GM21576 (cell line): Measurements from ENCODE around the gene ITGB2.
"Not testable (repeated sequence)": the region's sequence is repeated elsewhere in the genome, so short reads cannot be mapped to it uniquely, and the experiment has no call there.

Source experiments
- ATAC-seq: cut with Tn5 transposase; IDR thresholded peaks from one replicate; pipeline ENCODE4 v1.9.1; 2021; ENCODE audit warnings: mild to moderate bottlenecking, moderate library complexity; ENCODE audit not compliant: unreplicated experiment

Gene ITGB2

GRCh38 chr21:44942566-44942965 is 21.9 kb upstream of the ITGB2 start:
- ATAC-seq = no peak

DNA sequence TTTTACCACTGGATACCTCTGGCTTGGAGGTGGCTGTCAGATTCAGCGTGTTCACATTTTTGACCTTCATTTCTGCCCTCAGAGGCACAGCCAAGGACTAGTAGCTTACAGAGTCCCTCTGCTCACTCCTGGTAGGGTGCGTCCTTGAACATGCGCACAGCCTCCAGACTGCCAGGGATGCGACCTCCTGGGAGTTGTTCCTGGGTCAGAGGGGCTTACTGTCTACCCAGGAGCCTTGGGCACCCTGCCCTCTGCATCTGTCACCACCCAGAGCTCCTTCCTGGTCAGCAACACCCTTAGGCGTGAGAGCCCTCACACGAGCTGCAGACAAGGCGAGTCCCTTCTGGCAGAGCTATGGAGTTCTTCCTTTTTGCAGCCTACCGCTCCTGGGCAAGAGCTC is 20.9 kb upstream of the ITGB2 start:
- ATAC-seq = no peak

DNA sequence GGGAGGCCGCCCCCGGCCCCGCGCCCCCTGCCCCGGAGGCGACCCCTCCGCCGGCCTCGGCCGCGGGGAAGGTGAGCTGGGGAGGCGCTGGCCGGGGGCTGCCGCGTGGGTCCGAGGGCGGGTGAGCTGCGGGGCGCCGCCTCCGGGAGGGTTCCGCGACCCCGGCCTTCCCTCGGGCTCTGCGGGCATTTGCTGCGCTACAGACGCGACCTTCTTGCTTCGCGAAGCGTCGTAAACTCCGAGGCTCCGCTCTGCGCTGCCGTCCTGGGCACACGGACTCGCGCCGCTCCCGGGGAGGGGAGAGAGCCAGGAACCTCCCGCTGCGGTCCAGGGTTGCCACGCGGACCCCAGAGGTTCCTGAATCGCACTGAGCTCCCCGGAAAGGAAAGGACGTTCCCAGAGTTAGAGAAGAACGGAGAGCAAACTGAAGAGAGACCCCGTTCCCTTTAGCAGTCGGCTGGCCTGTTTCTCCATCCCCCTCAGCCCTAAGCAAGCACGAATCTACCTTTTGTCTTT is 19.5 kb upstream of the ITGB2 start:
- ATAC-seq = peak; percentile 19

- ATAC-seq = peak; percentile 59
Measured at GRCh38 chr21:44939532-44940115, 18.9 kb upstream of the ITGB2 start, which contains the start of gene SLX9. Gene SLX9, plus strand, starts transcription at chr21:44940029. Its CDS starts 29 bp downstream, at chr21:44940058.

DNA sequence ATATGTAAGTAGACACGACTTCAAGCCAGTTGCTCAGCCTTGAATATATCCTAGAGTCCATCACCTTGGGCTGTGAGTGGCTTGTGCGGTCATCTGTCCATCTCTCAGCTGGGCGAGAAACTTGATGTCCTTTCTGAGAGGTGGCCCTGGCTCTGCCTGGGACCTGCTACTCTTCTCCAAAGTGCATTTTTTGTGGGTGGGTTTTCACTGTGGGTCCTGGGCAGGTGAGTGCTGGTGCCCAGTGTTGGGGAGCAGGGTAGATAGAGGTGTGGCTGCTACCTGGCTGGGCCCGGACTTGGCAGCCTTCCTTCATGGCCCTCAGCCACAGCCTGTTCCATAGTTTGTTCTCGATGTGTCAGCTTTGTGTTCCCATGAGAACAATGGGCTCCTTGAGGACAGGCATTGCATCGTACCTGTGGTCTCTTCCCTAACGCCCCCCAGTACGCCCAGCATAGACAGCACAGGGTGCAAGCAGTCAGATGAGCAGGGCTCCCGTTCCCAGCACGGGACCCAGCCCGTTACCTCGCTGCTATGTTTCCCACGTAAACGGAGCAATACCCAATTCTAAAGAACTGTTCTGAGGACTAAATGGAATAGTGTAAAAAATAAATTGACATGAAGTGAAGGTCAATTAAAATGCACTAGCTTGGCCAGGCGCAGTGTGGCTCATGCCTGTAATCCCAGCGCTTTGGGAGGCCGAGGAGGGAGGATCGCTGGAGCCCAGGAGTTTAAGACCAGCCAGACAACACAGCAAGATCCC is 18.3 kb upstream of the ITGB2 start:
- no peak for ATAC-seq

DNA sequence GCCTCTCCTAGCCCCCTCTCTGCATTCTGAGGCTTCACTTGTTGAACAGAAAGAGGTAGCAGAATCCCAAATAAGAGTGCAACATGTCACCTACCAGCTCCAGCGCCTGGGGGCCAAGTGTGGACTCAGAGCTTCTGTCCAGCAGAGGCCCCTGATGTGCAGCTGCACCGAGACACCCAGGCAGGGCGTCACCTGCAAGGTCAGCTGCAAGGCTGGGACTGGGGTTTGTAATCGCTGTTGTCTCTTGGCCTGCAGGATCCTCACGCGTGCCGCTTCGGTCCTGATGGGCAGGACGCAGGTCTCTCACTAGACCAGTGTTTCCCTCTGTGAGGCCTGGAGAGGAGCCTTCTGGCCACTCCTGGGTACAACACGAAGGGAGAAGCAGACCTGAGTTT is 14.8 kb upstream of the ITGB2 start:
- no peak for ATAC-seq

DNA sequence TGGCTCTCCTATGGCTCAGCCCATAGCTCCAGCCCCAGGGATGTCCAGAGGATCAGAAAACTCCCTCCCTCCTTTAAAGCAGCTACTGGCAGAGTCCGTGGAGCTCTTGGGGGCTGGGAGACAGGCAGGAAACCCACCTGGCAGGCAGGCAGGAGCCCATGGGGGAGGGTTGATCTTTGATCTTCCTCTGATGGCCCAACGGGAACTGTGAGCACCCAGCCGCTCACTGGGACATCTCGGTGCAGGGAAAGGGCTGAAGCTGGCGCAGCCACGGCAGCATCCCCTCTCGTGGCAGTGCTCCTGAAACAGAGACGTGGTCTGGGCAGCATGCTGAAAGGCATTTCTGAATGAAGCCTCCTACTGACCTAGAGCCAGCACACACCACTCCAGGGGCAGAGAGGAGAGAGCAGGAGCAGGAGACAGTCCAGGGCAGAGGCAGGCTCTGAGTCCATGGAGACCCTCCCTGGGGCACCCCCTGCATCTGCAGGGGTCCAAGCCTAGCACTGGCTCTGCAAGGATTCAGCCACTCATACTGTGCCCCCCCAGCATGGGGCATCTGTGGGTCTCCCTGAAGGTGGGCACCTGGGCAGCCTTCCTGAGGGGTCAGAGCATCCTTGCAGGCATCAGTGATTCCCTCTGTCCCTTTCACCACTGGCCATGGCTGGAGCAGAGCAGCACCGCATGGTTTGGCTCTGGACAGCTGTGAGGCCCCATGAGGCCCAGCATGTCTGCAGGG is 14.3 kb upstream of the ITGB2 start:
- ATAC-seq = no peak

GRCh38 chr21:44934276-44934675 is 13.6 kb upstream of the ITGB2 start:
- no peak for ATAC-seq

- no peak for ATAC-seq
Measured at GRCh38 chr21:44933918-44934260, 13.2 kb upstream of the ITGB2 start.

- ATAC-seq = no peak
Measured at GRCh38 chr21:44933199-44933917, 12.7 kb upstream of the ITGB2 start.

- ATAC-seq = no peak
Measured at GRCh38 chr21:44932408-44933181, 11.9 kb upstream of the ITGB2 start.

GRCh38 chr21:44931501-44932407 is 11.1 kb upstream of the ITGB2 start:
- ATAC-seq = no peak

- no peak for ATAC-seq
Measured at GRCh38 chr21:44931137-44931500, 10.4 kb upstream of the ITGB2 start.

DNA sequence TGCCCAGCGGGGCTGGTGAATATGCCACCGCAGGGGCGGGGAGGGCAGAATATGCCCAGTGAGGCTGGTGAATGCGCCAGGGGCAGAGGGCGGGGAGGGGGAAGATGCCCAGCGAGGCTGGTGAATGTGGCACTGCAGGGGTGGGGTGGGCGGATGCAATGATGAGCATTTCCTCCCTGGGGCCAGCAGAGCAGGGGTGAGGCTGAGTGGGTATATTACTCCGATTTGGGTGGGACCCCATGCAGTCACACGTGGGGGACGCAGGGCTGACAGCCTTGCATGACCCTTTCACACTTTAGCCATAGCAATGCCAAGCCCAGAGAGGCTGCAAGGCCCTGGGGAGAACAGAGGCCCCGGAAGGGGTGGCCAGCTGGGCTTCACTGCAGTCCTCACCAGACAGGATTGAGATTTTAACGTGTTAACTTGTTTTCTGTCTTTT is 9.9 kb upstream of the ITGB2 start:
- ATAC-seq = no peak

GRCh38 chr21:44929799-44930542 is 9.3 kb upstream of the ITGB2 start:
- ATAC-seq = no peak

DNA sequence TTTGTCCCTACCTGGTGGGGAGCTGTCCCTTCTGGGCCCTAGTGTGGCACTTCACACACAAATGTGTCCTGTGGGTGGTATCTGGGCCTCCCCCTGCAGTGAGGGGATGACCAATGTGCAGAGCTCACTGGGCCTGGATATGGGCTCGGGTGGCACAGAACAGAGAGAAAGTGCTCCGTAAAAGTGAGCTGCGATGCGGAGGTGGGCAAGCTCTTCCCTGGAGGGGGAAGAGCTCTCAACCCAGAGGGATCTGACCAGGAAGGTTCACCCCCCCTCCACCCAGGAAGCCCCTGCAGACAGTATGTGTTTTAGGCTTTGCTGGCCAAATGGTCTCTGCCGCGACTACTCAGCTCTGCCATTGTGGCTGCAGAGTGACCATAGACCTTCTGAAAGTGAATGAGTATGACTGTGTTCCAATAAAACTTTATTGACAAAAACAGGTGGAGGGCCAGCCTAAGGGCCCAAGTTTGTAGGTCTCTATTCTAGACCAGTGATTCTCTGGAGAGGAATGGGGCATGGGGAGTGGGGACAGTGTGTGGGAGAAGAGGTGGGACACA is 8.6 kb upstream of the ITGB2 start:
- no peak for ATAC-seq

DNA sequence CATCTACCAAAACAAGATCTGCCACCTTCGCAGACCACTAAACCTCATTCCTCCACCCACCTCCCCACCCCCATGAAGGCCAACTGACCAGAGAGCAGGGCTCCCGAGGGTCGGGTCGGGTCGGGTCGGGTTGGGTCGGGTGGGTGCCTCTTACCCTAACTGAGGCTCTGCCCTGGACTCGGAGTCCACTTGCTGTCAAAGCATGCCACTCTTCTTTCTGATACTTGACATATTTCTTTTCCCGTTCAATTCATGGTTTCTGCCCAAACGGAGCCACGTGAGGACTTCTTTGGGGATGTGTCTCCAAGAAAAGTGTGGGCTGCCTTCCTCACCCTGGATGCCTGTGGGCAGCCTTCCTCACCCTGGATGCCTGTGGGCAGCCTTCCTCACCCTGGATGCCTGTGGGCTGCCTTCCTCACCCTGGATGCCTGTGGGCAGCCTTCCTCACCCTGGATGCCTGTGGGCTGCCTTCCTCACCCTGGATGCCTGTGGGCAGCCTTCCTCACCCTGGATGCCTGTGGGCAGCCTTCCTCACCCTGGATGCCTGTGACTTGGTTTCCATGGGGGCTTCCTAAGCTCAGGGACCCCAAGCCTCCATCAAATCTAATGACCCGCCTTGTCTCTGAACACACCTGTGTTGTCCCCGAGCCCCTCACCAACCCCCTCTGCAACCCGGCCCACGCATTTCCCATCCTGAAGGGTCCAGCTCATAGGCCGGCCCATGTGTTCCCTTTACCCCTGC is 8.0 kb upstream of the ITGB2 start:
- not testable (repeated sequence) for ATAC-seq
